Body of pancreas (tissue), 4 donors: ENCODE measurements around the gene DHRS1.

ENCODE experiments used
- POLR2A ChIP-seq, 3 donors: fragments of 450-650 bp; IDR thresholded peaks; one replicate each; pipeline ENCODE4 v1.6.1; 2016; ENCODE audit warnings: antibody characterized with exemption in 3 of 3, mild to moderate bottlenecking in 2 of 3
- TF ChIP-seq, protein P1 (sequence below), 7 experiments: fragments of 450-650 bp in 4 of 7; fragments of 200-600 bp in 3 of 7; sonication (generic) in 3 of 7; IDR thresholded peaks; one replicate each; pipeline ENCODE4 v1.5.1; 2016 to 2019; ENCODE audit warnings: antibody characterized with exemption in 7 of 7

DNA sequence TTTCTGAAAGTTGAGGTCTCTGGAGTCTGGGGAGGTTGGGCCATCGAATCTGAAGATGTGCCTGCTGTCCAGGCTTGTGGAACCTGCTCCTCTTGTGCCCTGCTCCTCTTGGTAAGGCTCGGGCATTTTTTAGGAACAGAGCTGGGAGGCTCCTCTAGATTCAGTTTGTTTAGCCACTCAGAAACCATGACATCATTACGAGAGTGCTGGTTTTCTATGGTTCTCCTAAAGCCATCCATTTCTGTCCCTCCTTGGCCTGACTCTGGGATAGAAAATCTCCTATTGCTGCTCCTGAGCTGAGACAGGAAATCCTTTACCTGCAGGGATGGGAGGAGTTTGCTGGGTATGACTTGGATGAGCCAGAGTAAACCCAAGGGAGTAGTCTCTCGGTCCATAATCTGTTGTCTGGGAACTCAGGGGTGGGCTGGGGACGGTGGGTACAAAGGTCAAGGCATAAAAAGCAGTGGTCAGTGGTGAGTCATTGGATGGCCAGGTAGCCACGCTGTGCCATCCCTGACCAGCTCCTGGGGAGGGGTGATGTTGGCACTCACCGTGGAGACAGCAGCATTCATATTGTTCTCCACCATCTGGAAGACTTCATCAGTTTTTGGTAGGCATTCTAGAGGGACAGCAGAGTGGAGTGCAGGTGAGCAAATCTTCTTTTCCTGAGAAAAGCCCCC lies 37.7 kb upstream of the DHRS1 start:
- no peak for TF ChIP-seq POLR2A (IDR thresholded peaks at IDR 0.05)
- TF ChIP-seq, protein P1, sequence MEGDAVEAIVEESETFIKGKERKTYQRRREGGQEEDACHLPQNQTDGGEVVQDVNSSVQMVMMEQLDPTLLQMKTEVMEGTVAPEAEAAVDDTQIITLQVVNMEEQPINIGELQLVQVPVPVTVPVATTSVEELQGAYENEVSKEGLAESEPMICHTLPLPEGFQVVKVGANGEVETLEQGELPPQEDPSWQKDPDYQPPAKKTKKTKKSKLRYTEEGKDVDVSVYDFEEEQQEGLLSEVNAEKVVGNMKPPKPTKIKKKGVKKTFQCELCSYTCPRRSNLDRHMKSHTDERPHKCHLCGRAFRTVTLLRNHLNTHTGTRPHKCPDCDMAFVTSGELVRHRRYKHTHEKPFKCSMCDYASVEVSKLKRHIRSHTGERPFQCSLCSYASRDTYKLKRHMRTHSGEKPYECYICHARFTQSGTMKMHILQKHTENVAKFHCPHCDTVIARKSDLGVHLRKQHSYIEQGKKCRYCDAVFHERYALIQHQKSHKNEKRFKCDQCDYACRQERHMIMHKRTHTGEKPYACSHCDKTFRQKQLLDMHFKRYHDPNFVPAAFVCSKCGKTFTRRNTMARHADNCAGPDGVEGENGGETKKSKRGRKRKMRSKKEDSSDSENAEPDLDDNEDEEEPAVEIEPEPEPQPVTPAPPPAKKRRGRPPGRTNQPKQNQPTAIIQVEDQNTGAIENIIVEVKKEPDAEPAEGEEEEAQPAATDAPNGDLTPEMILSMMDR (IDR thresholded peaks at IDR 0.05) = no peak
